GM18909 (cell line): Measurements from ENCODE around the gene ATP5MG.

Experiments used
- ATAC-seq: cut with Tn5 transposase; IDR thresholded peaks from one replicate; pipeline ENCODE4 v1.9.1; 2021; ENCODE audit warnings: mild to moderate bottlenecking; ENCODE audit not compliant: unreplicated experiment, poor library complexity

The ATP5MG gene, protein sequence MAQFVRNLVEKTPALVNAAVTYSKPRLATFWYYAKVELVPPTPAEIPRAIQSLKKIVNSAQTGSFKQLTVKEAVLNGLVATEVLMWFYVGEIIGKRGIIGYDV

DNA sequence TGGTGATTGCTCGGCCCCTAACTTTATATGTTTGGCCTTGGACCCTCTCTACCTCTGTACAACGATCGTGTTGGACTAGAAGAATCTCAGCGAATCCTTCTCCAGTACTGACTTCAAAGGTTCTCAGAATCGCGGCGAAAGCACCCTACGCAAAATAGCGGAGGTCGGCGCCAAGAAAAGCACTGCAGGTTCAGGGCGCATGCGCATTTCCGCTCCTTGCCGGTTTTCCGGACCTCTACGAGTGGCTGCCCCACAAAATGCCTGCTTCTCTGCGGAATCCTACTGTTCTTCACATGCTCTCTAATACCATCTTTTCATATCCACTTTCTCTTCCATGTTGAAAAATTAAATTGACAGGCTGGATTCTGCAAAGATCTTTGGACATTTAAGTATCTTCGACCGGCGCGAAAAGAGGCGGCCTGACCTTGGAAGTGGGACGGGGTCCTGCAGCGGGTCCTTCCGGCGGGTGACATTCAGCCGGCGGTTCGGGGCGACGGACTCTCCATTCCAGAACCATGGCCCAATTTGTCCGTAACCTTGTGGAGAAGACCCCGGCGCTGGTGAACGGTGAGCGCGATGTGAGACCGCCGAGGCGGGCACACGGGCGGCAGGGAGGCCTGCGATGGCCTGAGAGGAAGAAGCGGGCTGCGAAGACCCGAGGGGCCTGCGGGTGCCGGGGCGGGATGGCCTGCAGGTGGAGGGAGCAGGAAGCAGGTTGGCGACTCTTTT lies at the start of gene ATP5MG:
ATP5MG (plus strand) TSS at position 456 of the 729 bp plus-strand sequence; CDS start at position 516, 60 bp downstream.
- peak; percentile 67 for ATAC-seq

DNA sequence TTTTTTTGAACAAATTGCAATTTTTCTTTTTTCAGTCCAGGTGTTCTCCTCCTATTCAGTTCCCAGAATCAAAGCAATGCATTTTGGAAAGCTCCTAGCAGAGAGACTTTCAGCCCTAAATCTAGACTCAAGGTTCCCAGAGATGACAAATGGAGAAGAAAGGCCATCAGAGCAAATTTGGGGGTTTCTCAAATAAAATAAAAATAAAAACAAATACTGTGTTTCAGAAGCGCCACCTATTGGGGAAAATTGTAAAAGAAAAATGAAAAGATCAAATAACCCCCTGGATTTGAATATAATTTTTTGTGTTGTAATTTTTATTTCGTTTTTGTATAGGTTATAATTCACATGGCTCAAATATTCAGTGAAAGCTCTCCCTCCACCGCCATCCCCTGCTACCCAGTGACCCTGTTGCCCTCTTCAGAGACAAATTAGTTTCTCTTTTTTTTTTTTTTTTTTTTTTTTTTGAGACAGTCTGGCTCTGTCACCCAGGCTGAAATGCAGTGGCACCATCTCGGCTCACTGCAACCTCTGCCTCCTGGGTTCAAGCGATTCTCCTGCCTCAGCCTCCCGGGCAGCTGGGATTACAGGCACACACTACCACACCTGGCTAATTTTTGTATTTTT lies 48.2 kb upstream of the ATP5MG start:
- no peak for ATAC-seq

DNA sequence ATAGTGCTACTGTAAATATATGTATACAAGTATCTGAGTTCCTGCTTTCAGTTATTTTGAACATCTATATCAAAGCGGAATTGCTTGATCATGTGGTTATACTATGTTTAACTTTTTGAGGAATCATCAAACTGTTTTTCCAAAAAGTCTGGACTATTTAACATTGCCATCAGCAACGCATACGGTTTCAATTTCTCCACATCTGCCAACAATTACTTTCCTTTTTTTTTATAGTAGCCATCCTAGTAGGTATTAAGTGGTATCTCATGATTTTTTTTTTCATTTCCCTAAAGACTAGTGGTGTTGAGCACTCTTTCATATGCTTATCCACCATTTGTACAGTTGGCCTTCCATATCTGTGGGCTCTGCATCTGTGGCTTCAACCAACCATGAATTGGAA lies 43.3 kb upstream of the ATP5MG start:
- no peak for ATAC-seq

DNA sequence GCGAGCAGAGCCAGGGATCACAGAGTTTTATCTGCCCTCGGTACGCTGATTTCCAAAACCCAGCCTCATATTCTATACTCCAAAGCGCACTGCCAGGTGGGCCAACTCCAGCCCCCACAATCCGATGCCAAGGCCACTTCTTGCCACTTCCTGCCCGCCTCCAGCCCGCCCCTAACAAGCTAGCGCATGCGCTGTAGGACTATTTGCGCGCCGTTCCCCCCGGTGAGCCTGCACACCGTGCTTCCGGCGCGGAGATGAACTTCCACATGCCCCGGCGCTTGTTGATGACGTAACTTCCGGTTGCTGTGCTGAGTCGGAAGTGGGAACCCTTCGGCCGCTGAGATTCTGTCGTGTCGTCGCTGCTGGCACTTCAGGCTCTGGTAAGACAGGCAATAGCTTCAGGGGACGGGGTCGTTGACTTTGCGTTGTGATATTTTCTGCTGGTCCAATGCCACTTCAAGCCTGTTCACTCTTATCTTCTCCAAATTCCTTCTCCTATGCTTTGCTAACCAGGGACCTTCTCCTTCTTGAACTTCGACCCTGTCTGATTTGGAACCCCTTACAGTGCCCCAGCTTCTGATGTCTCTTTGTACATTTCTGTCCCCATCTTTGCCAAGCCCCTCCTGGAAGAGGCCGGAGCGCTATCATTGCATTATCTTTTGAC lies 42.0 kb upstream of the ATP5MG start, which contains the start of gene UBE4A:
UBE4A (plus strand) TSS at position 306 of the 664 bp plus-strand sequence. CDS start 5,481 bp downstream, outside the sequence.
- peak; percentile 94 for ATAC-seq

DNA sequence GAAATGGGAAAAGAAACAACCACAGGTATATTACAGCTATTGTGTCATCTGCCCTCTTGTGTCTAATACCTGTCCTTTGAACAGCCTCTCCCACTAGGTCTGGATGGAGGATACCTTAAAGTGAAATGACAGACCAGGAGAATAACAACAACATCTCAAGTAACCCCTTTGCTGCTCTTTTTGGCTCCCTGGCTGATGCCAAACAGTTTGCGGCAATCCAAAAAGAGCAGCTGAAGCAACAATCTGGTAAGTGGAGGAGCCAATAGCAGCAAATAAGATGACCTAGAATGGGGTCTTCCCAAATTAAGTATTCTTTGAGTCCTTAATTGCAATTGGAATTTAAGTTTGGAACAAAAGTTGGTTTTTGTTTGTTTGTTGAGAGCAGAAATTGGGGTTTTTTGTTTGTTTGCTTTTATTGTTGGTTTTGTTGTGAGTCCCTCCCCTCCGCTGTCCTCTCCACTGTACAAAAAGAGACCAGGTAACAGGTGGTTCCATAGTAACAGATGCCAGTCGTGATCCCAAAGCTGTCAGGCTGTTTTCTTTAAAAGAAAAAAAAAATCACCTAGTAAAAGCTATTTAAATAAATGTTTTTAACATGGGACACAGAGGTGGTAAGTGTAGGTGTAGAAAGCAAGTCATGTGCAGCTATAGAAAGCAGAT lies 36.3 kb upstream of the ATP5MG start:
- ATAC-seq = no peak

DNA sequence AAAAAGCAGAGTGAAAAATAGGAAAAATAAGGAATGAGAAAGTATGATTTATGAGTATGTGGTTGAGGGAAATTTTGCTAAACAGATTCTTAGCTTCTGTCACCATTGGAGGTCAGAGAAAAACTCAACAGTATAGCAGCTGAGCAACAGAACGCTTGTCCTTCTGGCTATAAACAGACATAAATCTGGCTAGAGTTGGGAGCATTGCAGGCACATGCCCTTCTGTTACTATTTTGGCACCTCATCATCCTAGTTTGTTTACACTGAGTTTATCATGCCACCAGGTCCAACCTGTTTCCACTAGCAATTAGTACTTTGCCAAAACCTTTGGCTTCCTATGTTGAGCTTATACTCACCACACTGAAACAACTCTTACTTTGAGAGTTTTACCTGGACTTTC lies 35.1 kb upstream of the ATP5MG start:
- no peak for ATAC-seq

DNA sequence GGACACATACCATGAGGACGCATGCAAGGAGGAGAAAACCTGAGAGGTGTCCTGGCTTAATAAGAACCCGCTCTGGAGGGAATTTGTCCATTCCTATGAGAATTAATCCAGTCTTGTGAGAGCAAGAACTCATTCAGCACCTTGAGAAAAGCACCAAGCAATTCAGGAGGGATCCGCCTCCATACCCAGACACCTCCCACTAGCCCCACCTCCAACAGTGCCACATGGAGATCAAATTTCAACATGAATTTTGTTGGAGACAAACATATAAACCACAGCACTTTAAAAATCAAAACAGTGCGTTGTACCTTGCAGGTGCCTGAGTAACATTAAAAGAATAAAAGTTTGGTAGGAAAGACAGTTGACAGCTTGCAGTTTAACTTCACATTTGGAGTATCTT lies 30.6 kb upstream of the ATP5MG start:
- no peak for ATAC-seq

DNA sequence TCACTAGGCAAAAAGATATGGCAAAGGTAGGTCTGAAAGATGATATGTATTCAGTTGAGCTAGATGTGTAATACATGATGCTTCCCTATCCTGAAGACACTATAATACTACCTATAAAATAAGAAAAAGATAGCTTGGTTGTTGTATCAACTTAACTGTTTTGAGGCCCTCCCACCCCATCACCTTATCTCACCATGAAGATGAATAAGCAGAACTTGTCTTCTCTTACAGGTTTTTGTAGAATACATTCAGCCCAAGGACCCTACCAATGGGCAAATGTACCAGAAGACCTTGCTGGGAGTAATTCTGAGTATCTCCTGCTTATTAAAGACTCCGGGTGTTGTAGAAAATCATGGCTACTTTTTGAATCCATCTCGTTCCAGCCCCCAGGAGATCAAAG lies 28.1 kb upstream of the ATP5MG start:
- no peak for ATAC-seq

DNA sequence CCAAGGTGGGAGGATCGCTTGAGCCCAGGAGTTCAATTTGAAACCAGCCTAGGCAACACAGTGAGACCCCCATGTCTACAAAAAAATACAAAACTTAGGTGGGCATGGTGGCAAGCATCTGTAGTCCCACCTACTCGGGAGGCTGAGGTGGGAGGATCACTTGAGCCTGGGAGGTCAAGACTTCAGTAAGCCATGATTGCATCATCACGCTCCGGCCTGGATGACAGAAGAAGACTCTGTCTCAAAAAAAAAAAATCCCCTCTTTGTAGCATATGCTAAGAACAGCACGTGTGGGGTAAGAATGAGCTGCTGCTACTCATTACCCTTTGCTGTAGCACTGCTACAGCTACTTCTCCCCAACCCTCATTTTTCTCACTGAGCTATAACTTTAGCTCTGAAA lies 27.5 kb upstream of the ATP5MG start:
- no peak for ATAC-seq

DNA sequence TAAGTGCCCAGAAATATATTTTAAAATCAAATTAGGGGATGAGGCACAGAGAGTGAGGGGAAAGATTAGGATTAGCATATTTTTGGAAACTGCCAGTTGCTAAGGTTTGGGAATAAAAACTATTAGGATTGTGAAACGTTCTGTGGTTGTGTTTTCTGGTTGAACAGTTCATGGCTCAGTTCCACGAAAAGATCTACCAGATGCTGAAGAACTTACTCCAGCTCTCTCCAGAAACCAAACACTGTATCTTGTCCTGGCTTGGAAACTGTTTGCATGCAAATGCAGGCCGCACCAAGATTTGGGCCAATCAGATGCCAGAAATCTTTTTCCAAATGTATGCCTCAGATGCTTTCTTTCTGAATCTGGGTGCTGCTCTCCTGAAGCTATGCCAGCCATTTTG lies 26.7 kb upstream of the ATP5MG start:
- ATAC-seq = no peak

DNA sequence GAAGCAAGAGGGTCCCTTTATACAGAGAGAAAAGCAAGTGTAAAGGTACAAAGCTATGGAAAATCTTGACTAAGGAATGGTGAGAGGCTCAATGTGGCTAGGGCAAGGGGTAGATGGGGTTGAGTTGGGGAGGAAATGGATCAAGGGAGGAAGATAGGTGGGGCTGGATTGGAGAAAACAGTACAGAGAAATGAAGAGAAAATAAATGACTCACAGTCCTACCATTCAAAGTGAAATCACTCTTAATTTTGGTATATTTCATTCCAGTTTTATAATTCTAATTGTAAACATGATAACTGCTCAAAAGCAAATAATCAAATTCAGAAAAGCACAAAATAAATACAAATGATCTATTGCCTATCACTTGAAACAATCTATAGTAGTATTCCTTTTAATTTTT lies 25.4 kb upstream of the ATP5MG start:
- ATAC-seq = no peak

DNA sequence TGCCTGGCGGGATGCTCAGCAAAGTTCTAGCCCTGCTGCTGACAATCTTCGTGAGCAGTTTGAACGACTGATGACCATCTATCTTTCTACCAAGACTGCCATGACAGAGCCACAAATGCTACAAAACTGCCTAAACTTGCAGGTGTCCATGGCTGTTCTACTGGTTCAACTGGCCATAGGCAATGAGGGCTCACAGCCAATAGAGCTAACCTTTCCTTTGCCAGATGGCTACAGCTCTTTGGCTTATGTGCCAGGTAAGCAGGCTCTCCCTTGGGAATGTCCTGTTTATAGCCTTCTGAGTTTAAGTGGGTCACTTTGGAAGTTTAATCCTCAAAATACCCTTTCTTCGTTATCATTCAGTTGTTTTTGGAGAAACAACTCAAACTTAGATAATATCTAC lies 21.9 kb upstream of the ATP5MG start:
- ATAC-seq = no peak

DNA sequence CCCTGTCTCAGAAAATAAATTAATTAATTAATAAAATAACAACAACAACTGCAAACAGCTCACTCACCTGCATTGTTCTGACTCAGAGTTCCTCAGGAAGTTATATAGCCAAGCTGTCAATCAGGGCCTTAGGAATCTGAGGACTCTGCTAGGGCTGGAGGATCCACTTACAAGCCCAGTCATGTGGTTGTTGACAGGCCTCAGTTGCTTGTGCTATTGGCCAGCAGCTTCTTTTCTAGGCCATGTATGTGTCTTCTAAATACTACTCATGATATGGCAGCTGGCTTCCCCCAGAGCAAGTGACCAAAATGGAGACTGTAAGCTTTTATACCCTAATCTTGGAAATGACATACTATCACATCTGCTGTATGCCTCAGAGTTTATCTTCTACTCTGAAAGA lies 20.8 kb upstream of the ATP5MG start:
- no peak for ATAC-seq

DNA sequence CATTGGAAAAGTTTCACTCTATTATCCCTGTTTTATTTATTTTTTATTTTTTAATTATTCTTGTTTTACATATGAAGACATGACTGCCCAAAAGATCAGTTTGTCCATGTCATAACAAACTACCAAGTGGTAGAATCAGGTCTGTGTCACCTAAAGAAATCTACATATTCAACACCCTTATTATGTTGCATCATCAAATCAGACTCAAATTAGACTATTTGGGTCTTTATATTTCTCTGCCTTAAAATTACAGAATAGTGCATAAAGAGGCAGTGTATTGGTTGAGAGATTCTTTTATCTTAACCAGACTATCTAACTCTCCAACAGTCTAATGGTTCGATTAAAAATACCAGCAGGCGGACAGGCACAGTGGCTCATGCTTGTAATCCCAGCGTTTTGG lies 18.5 kb upstream of the ATP5MG start:
- no peak for ATAC-seq

DNA sequence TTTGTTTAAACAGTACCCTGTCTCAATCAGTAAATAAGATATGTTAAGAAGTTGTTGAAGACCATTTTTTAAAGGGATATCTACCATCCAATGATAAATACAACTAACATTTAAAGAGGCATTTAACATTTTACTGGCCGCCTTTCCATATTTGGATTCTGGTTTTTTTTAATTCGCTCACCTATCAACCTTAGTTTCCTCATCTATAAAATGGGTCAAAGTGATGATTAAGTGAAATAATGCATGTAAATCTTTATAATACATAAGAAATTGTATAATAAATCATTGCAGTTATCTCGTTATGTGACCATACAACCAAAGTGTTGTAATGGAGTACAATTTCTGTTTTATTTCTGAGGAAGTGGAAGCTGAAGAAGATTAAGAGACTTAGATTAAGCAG lies 17.7 kb upstream of the ATP5MG start:
- no peak for ATAC-seq

DNA sequence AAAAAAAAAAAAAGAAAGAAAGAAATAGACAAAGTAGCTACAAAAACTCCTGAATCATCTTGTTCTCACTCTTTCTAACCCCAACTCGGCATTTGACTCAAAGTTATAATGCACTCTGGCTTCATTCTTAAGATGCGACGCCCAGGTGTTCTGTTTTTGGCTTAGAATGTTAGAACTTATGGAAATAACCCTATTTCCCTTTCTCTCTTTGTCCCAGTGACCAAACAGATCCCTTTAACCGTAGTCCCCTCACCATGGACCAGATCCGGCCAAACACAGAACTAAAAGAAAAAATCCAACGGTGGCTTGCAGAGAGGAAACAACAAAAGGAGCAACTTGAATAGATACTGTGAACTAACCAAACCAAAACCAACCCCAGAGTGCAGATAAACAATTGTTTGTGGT lies 5.3 kb upstream of the ATP5MG start:
- no peak for ATAC-seq

DNA sequence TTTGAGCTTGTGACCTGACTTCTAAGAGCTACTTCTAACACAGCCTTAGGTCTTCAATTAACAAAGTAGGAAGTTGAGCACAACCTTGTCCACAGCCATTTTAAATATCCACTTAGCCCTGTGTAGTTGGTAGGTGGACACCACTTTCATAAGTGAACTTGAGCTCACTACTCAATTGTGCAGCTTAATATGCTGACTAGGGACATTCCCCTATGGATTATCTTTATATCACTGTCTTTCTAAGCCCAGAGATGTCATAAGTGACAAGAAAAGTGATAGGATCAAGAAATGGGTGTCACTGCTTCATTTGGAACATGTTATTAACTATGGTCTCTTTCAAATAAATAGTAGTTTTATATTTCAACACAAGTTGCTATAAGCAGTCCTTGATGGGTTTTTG lies 4.0 kb upstream of the ATP5MG start:
- ATAC-seq = no peak

DNA sequence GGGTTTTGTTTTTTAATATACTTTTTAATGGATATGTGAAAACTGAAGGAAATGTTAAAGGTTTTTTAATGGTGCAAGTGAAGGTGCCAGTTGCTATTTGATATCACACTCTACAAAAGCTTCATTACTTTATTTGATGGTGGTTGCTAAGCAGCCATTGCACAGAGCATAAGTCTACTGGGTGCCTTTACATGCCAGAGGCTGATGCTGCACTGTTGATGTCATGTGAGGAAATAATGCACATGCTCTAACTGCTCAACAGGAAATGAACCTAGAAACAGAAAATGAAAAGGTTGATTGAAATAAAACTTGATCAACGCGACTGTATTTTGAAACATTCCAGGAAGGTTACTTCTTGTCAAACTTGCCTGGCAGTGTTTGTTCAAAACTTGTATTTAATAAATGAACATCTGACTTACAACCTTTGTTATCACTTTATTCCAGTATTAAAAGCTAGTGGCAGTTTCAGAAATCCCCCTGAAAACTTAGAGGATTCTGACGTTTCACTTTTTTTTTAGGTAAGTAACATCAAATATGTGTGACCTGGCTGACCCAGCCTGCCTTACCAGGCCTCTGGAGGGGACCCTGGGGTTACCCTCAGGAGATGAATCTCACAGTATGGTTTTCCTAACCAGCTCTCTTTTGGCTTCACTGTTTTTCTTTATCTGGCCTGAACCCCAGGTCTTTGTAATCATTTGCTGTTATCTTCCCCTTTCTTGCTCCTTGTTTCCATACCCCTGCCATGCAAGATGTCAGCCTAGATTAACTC lies 2.4 kb upstream of the ATP5MG start:
- ATAC-seq = peak; percentile 49

DNA sequence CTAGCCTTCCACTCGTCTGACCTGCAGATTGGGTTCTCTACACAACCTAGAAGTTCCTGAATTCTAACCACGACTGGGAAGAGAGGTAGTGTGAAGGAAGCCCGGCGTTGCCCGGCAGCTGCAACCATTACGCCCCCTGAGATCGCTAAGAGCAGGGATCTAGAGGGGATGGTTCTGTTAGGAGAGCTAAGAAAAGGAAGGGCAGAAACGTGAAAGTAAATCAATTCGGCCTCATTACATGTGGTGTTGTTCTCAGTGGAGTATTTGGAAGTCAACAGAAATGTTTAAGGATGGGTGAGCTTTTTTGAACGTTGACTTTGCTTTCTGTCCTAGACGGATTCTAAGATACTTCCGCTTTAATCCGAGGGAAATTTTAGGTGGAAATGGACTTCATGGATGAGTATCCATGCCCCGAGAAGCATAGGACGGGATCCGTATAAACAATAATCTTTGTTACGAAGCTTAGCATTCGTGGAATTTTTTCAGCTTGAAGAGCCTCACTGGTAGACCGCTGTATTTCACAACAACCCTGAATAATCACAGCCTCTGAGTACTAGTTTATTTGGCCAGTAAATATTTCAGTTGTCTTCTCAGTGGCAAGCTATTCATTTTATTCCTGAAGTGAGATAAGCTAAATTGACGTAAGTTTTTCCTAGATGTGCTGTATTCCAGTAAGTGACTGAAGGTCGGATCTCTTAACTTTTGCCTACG lies 629 bp downstream of the ATP5MG start:
- ATAC-seq = no peak
